ENCODE results near the gene CCDC57.
A peak's percentile ranks its signal among the peaks of the same experiment; 100 is the strongest.

Gene CCDC57

DNA sequence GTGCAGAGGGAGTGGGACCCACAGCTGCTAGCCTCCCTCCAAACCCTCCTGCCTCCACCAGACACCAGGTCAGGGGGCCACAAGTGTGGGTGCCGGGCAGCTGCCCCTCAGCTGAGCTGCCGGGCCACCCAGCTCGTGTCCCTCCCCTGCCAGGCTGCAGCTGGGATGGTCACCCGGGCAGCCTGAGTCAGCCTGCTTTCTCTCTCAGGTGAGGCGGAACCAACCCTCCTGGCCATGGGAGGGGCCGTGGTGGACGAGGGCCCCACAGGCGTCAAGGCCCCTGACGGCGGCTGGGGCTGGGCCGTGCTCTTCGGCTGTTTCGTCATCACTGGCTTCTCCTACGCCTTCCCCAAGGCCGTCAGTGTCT is 23.1 kb upstream of the CCDC57 start:
- DNase-seq, result no peak

DNA sequence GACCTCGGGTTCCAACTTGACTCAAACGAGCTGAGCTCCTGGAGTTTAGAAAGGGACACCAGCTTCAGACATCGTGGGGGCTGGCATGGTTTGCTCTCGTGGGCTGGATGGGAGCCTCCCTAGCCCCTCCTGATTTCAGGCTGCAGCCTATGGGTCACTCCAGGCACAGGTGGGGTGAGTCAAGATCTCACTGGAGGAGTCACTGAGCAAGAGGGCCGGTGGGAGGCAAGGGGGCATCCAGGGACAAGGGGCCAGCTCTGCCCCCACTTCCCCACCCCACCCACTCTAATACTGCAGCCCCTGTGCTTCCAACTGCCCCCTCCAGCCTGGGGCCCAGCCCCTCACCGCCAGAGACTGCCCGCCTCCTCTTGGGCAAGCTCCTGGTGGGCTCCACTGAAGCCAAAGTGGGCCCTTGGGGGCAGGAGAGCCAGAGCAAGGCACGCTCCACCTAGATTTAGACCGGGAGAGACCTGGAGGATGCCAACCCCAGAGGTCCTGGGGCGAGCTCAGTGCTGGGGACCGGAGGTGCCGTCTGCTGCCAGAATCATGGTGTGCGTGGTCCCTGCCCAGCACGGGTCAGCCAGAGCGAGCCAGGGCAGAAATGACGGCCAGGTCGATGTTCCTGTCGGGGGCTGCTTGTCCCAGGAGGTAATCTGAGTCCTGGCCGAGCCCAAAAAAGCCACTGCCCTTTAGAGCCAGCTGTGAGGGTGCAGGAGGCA is 22.6 kb upstream of the CCDC57 start:
- no peak for DNase-seq

DNA sequence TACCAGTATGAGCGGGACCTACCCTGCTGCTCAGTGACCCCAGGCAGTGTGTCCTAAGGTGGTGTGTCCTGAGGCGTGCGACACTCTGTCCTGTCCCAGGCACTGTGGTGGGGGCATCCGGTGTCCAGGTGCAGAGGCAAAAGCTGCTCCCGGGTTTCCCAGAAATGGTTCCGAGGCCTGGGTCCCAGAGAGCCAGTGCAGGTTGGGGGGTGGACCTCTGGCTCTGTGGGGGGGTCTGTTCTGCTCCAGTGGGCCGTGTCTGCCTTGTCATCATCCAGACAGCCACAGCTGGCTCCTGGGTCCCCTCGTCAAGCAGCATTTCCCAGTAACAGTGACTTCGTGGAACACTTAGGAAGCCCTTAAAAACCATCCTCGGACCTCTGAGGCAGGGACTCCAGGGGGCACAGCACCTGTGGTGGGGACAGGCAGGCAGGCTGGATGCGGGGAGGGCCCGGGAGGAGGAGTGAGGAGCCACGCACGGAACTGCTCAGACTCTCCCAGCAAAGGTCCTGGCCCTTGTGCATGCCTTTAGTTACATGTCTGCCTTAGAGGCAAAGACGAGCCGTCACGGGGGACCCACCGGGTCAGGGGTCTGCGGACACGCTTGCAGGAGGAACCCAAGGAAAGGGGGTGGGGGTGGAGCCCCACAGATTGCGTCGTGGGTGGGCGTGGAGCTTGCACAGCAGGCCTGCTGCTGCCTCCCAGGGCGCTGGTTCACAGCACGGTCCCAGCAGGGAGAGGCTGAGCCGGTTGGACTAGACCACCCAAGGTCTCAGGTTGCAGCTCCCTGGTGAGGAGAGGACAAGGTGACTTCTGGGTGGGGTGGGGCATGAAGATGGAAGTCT is 21.8 kb upstream of the CCDC57 start:
- no peak for DNase-seq

DNA sequence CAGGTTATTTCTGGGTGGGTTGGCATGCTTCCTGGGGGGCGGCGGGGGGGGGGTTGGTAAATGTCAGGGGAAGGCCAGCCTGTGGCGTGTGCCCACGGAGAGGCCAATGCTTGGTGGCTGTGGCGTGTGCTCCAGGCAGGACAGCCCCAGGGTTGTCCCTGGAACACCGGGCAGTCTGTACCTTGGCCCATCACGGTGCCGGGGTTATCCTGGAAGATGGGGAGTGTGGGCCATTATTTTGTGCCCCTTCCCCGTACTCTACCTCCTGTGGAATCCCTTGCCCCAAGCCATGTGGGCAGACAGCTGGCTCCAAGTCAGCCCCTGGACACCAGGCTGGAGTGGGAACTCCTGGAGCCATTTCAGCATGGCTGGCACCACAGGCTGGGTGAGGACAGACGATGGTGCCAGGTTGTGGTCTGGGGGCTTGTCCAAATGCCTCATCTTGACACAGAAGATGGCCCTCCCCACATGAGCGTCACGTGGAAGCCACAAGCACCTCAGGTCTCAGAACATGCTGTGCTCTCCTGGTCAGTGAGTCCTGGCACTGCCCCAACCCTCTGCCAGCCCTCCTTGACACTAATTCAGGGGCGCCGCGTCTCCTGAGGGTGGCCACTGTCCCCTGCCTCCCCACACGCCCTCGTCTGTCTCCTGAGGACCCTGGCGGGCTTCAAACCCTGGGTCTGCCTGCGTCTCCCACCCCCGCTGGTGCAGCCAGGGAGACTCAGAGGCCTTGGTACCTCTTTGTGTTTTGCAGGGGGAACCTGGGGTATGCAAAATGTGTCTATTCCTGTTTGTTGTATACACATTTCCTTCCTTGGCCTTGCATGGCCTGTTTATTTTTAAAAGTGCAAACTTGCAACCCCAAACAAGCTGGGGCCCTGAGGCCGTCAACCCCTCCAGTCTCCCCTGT is 20.5 kb upstream of the CCDC57 start:
- DNase-seq, result no peak

DNA sequence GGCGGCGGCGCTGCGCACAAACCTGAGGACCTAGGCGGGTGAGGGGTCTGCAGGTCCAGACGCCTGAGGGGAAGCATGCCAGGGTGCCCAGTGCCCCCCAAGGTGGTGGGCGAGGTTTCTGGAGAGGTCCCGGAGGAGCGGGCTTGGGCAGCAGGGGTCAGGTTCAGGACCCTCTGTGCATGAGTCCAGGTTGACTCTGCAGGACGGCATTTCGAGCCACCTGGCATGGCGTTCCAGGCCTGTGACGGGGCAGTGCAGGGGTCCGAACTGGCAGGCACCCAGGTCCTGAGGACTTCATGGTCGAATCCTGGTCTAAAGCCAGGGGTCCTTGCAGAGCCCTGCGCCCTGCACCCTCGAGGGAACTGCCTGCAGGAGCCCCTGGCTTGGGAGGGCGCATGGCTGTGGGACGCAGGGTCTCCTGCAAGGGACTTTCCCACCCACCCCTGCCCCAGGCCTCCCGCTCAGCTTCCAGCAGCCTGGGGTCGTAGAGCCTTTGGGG is 19.7 kb upstream of the CCDC57 start:
- DNase-seq, result no peak

DNA sequence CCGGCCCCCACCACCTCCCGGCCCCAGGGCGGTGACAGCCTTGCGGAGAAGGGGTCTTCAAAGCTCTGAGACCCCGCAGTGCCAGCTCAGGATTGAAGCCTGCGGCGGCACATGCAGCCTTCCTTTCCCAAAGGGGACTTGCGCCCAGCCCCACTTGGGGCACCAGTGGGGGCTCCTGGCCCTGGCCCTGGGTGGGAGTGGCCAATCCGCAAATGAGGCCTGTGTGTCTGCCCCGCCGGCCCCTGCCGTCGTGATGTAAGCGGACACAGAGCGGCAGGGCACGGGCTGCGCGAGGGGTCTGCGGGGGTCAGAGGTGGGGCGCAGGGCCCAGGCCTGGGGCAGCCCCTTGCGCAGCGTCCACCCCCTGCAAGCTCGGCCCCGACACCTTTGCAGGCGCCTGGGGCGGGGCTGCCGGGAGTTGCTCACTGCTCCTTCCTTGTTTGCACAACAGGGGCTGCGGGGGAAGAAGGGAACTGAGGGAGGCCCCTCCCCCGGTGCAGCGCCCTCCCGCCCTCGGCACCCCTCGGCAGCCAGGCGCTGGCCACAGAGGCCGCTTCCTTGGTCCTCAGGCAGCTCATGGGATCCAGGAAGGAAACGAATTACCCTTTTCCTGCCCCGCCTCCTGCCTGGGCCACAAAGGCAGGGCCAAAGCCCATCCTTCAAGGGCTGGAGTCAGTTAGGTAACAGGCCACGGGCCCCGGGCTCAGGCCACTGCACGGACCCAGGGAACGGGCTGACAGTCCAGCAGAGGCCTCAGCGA is 19.1 kb upstream of the CCDC57 start:
- DNase-seq, result no peak

DNA sequence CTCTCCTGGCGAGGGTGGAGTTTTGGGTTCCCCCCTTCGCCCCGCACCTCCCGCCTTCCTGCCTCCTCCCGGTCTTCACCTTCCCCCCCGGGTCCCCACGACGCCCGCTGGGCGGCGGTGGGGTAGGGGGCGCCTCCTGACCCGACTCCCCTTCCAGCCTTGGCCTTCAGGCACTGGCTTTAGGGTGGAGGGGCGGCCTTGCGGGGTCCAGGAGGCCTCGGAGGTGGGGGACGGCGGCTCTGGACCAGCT is 18.6 kb upstream of the CCDC57 start:
- no peak for DNase-seq

DNA sequence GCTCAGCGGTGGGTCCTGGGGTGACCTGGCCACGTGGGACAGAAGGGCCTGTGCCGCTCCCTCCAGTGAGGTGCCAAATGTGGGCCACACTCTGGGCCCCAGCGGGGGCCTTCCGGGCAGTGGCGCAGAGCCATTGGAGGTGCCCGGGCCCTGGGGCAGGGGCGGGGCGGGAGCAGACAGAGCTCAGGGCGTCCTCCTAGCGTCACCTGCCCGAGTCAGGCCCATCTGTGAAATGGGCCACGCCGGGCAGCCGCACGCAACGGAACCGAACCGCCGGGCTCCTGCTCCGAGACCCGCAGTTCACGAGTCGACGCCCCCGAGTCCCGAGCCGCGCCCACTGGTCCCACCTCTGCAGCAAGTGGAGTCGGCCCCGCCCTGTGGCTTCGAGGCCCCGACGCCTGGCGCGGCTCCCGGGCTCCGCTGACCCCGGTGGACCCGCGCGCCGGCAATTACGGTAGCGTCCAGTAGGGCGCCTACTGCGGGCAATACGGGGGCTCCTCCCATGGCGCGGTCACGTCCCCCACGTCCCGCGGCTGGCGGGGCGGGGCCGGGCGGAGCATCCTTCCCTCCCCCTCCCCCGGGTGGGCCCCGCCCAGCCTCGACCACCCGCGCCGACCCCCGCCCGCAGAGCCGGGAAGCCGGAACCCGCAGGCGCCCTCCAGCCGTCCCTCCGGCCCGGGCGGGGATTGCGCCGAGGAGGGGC is 18.1 kb upstream of the CCDC57 start:
- peak; percentile 92 for DNase-seq

DNA sequence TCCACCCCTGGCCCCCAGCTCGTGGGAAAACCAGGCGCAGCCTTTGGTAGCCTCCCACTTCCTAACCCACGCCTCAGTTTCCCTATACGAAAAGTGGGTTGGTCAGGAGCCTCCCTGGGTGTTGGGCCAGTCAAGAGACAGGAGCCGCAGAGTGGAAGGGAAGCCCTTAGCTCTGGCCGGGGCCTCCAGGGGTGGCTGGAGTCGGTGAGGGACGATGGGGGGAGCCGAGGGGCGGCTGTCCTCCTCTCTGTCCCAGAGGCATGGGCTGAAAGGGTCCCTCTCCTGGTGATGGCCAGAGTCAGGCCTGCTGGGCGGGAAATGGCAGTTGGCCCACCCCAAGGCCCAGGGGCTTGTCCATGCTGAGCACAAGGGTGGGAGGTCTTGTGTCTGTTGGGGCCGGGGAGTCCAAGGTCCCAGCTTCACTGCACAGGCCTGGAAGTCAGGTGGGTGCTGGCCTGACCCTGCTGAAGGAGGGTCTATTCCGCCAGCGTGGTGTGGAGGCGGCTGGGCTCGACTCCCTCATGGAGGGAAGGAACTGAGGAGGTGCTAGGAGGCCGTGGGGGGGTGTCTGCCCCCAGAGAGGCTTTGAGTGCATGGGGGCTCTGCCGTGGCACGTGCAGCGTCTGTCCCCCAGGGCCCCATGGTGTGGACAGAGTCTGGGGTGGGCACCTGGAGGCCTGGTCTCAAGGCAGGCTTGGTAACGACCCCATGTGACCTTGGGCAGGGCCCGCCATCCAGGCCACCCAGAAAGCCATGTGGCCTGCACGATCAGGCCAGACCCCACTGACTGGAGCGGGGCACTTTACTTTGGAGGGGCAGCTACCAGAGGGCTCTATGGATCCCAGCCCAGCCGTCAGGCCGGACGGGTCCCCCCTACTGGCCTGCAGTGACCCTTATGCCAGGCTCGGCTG is 17.3 kb upstream of the CCDC57 start:
- DNase-seq, result no peak

DNA sequence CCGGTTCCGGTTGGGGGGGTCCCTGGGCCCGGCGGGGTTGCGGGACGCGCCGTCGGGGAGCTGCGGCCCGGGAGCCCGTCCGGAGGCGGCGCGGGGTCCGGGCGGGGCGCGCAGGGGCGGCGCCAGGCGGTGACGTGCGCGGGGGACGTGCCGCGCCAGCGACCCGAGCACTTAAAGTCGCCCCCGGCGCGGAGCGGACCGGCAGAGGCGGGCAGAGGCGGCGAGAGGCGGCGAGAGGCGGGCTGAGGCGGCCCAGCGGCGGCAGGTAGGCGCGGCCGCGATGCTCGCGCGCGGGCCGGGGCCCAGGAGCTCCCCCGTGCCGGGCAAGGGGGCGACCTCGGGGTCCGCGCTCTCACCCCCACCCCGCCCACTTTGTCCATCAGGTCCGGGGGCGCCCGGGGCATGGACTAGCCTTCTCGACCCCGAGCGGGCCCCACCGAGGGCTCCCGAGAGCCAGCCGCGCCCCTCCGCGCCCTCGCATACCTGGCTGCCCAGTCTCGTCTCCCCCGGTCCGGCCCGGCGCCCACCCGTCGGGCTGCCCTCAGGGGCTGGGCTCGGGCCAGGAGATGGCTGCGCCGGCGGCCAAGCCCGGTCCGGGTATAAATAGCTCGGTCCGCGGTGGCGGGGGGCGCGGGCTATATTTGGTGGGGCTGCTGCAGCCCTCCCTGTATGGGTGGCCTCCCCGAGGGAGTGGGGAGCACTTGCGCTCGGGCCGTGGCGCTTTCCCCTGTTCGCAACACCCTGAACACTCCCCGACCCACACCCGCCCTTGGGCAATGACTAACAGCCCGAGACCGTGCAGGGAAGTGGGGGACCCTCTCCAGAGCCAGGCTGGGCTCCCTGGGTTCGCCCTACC is 16.4 kb upstream of the CCDC57 start, which contains the start of gene SLC16A3:
Gene SLC16A3, plus strand, starts transcription at position 201 of the 856 bp plus-strand sequence. CDS start 6,967 bp downstream, outside the sequence.
- peak; percentile 51 for DNase-seq

DNA sequence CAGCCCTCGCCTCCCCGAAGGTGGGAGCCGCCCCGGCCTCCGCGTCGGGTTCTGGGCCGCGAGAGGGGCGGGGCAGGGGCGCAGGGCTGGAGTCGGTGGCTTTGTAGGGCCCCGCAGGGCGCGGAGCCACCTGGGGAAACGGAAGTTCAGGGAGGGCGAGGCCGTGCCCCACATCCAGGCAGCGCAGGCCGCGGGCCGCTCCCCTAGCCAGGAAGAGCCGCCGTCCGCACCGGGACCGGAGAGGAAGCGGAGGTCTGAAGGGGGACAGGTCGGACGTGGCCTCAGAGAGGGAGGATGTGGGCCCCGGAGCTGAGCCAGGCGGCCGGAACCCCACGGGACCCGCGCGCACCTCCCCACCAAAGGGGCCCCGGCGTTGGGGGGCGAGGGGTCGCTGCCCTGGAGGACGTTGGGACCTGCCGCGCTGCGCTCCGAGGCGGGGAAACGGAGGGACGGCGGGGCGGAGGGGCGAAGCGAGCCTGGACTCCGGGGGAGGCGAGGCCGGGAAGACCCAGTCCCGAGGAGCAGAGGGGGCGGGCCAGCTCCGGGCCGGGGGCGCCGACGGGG is 15.7 kb upstream of the CCDC57 start:
- no peak for DNase-seq

DNA sequence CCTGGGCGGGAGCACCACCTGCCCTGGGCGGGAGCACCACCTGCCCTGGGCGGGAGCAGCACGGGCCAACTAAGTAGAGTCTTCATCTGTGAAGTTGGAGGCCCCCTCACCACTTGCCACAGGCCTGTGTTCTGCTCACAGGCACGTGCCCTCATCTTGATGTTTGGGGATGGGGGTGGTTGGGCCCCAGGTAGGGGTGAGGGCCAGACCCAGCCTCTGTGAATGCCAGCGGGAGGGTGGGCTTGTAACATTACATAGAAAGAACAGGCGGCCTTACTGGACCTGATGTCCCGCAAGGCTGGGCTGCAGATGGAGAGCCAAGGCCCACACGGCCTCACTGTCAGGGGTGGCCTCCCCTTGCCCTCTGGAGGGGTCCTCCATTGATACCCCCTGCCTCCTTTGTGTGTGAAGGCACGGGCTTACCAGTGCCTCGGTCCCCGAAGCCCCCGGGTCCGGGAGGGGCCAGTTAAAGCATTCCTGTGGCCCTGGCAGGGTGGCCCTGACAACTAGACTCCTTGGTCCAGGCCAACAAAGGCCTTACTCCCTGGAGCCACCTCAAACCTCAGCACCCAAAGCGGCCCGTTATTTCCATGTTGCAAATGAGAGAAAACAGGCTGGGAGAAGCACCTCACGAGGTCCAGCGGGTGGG is 15.1 kb upstream of the CCDC57 start:
- DNase-seq, result no peak

DNA sequence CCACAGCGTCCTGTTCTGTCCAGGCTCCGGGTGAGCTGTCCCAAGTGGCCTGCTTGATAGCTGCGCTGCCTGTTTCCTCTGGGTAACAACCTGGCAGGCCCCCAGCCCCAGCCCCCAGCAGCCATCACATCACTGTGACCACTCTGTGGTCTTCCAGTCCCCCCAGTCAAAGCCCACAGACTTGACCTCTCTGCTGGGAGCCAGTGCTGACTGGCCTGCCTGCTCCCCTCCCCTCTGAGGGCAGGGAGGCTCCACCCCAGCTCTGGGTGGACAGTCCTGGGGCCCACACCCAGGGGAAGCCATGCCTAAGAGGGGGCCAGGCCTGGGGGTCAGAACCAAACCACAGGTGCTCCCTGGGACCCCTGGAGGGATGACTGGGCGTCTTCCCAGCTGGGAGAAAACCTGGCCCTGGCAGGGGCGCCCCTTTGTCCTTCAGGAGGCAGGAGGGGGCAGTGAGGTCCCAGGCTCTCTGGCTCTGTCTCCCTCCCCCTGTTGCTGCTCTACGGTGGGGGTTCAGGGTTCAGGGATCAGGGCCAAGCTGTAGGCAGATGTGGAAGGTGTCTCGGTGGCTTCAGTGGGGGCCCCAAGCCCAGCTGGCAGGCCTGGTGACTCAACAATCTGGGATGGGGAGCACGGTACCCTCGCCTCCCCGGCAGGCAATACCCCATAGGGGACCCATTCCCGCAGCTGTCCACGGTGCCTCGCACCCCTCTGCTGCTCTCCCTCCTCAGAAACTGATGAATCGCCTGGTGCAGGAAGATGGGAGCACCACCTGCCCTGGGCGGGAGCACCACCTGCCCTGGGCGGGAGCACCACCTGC is 14.4 kb upstream of the CCDC57 start:
- DNase-seq, result no peak

DNA sequence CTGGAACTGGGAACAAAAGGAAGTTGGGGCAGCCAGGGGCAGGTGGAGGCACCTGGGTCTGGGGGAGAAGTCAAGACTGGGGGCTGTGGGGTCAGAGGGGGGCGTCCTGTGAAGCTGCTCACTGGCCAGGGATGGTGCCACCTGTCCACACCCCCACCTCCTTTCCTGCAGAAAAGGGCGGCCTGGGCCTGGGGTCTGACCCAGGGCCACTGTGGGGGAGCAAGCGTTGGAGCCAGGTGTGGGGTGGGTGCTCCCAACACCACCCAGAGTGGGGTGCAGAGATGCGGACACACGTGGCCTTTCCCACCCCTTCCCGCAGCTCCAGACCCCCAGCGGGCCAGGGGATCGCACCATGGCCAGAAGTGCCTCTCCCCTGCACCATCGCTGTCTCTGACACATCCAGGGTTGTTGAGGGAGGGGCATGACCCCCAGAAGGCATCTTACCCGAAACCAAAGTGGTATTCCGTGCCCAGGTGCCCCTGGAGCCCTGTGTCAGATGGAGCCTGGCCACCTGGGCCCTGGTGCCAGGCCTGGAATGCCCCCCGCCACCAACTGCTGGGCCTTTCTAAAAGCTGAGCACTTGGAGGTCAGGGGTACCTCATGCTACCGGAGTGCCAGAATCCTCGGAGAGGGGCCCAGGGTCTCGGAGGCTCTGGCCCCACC is 13.6 kb upstream of the CCDC57 start:
- no peak for DNase-seq

DNA sequence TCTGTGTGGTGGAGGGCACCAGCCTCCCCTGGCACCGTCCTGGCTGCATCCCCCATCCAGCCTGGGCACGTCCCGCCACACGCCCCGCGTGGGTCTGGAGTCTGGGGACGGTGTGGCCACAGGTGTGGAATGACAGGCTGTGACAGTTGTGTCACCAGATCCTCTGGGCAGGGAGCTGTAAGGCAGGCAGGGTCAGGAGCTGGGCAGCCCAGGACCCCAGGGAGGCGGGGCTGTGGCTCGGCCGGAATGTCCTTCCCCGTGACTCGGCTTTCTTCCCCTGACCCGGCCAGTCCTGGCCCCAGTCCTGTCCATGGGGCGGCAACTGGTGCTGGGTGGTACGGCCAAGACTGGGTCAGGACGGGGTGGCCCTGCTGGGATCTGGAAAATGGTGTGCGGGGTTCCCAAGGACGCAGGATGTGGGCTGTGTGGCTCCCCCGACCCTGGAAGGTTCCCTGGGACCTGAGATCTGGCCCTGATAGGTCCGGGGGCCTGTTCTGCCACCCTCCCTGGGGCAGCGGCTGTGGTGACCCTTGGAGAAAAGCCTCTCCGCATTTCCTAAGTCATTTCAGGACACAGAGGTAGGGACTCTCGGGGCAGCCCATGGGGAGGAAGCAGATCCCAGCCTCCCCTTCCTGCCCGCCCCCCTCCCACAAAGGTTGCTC is 12.9 kb upstream of the CCDC57 start:
- no peak for DNase-seq

DNA sequence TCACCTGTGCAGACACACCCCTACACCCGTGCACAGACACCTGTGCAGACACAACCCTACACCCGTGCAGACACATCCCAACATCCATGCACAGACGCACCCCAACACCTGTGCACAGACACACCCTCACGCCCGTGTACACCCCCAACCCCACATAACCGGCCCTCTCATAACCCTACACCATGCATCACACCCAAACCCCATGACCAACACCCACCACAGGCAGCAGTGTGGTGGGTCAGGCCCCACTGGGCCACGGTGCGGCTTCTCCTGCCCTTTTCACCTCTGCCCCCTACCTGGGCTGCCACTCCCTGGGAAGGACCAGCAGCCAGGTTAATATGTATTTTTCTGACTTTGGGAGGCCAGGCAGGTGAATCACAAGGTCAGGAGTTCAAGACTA is 12.0 kb upstream of the CCDC57 start:
- DNase-seq, result no peak

DNA sequence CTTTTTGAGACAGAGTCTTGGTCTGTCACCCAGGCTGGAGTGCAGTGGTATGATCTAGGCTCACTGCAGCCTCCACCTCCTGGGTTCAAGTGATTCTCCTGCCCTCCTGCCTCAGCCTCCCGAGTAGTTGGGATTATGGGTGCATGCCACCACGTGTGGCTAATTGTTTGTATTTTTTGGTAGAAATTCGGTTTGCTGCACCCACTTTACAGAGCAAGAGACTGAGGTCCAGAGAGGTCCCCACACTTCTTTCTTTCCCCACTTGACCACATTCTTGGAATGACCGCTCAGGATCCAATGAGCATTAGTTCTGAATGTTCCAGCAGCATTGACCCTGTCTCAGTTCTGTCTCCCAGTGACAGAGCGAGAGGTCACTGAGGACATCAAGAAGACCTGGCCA is 10.9 kb upstream of the CCDC57 start:
- DNase-seq, result no peak

Measured in T1000 (cell line).